Neural cell (in vitro differentiated cells): ENCODE results near the gene COX7A2.

Experiments
- EZH2 ChIP-seq: fragments of 200-600, 300-800 bp; shearing (Covaris generic), sonication (generic); IDR thresholded peaks from 2 replicates; pipeline ENCODE4 v1.6.1; 2014; ENCODE audit warnings: antibody characterized with exemption, low read length, borderline replicate concordance, mild to moderate bottlenecking; ENCODE audit not compliant: insufficient read depth, poor library complexity, severe bottlenecking
- SMC3 ChIP-seq: fragments of 450-650 bp; conservative IDR thresholded peaks from 2 replicates; pipeline ENCODE4 v1.6.1; 2014; ENCODE audit warnings: antibody characterized with exemption, mild to moderate bottlenecking, moderate library complexity; ENCODE audit not compliant: poor library complexity
- TF ChIP-seq, protein P1 (sequence below): fragments of 450-650 bp; IDR thresholded peaks from 2 replicates; pipeline ENCODE4 v1.5.1; 2014; ENCODE audit warnings: antibody characterized with exemption, mild to moderate bottlenecking, moderate library complexity; ENCODE audit not compliant: poor library complexity, severe bottlenecking

DNA sequence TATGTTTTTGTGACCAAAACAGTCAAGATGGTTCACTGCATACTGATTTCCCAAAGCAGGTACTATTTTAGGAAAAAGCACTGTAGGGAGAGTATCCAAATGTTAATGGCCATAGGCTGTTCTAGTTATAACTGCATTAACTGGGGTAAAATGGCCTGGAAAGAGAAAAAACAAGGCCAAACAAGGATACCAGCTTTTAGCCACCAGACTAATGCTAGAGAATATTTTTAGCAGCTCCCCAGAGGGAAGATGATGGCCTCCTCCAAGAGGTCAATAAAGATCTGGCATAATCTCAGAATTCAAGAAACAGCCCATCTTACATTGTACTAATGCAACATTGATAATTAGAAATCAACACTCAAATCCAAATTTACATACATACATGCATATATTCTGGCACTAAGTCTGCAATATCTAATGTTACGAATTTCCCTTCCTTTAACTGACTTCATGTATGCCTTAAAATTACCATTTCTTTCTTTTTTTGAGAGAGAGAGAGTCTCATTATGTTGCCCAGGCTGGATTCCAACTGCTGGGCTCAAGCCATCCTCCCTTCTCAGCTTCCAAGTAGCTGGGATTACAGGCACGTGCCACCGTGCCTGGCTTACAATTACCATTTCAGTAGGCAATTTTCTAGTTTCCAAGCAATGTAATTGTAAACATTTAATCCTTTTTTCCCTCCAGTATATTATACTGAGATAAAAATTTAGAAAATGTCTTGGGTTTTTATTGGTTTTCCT lies 9.3 kb downstream of the COX7A2 start:
- TF ChIP-seq SMC3: no peak
- TF ChIP-seq, protein P1, sequence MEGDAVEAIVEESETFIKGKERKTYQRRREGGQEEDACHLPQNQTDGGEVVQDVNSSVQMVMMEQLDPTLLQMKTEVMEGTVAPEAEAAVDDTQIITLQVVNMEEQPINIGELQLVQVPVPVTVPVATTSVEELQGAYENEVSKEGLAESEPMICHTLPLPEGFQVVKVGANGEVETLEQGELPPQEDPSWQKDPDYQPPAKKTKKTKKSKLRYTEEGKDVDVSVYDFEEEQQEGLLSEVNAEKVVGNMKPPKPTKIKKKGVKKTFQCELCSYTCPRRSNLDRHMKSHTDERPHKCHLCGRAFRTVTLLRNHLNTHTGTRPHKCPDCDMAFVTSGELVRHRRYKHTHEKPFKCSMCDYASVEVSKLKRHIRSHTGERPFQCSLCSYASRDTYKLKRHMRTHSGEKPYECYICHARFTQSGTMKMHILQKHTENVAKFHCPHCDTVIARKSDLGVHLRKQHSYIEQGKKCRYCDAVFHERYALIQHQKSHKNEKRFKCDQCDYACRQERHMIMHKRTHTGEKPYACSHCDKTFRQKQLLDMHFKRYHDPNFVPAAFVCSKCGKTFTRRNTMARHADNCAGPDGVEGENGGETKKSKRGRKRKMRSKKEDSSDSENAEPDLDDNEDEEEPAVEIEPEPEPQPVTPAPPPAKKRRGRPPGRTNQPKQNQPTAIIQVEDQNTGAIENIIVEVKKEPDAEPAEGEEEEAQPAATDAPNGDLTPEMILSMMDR: no peak
- no peak for TF ChIP-seq EZH2
